M059J (cell line): ENCODE measurements around the gene RHOF. TPM values are rescaled to one million over a fixed set of nuclear protein-coding genes. Genes with fewer than 3 reads are reported as not detected.
A peak's percentile ranks its signal among the peaks of the same experiment; 100 is the strongest.

Experiments
- DNase-seq: peaks from one replicate; pipeline ENCODE4 v3.0.0-alpha.2; 2012; ENCODE audit warnings: low read depth
- total RNA-seq: library from RNA; depleted of rRNA; stranded (reverse); fragments of >200 nt; shearing (Covaris generic); gene quantifications from 2 replicates; pipeline ENCODE4 v1.2.3, GENCODE V29; 2014

Gene RHOF
- total RNA-seq, 1 experiment from 2014 or later: 0.27 TPM

DNA sequence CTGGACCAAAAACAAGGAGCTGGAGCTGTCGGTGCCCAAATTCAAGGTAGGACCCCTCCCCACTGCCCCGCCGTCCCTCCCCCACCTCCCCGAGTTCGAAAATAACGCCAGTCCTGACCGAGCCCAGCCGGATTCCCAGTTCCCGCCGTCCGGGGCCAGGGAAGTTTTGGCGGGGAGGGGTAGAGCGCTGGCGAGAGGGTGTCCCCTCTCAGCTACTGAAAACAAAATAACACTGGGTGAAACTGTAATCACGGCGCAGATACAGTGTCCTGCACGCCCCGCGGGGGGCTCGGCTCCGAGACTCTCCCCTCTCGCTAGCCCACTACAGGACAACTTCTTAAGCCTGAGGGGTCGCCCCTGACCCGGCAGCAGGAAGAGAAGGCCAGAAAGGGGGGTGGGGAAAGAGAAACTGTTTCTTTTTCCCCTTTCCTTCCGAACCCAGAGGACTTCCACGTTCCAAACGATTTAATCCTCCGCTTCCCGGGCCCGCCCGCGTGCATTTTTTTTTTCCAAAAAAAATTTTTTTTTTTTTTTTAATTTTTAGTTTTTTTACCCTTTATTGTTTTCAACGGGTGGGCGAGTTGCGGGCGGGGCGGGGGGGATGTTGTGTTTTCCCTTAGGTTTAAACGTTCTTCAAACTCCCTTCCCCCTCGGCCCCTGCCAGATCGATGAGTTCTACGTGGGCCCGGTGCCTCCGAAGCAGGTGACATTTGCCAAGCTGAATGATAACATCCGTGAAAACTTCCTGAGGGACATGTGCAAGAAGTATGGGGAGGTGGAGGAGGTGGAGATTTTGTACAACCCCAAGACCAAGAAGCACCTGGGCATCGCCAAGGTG, 11.9 kb upstream of the RHOF start:
- DNase-seq: no peak

DNA sequence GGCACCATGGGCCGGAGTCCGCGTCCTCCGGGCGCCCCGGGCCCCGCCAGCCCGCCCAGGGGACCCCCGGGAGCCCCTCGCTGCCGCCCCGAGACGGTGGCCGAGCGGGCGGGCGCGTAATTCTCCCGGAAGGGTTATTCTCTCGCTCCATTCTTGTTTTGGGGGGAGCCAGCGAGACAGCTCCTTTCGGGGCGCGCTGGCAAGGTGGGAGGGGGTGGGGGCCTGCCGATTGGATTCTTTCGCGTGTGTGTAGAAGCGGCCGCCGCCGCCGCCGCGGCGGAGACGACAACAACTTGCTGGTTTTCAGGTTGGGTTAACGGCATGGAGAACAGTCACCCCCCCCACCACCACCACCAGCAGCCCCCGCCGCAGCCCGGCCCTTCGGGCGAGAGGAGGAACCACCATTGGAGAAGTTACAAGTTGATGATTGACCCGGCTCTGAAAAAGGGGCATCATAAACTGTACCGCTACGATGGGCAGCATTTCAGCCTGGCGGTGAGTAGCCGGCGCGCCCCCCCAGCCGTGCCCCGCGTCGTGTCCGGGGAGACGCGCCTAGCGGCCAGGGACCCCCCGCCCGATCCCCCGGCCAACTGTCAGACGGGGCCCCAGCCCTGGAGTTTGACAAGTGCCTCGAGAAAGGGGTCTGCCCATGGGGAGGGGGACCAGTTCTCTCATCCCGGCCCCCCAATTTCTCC, 11.1 kb upstream of the RHOF start:
- no peak for DNase-seq

DNA sequence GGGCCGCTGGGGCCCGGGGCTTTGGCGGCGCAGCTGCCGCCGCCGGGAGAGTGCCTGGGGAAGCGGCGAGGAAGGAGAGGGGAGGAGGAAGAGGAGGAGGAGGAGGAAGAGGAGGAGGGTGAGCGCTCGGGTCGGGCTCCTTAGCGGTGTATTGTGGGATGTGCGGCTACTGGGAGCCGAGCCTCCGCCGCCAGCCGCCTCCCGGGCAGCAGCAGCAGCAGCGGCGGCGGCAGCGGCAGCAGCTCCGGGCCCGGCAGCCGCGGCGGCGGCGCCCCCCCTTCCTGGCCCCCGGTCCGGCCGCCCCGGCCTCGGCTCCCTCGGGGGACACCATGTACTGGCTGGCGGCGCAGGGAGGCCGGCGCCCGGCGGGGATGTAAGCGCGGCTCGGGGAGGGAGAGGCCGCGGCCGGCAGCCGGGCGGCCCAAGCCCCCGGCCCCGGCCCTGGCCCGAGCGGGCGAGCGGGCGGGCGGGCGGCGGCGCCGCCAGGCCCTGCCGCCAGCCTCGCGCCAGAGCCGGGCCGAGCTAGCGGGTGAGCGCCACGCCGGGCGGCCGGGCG, 10.5 kb upstream of the RHOF start, which contains the start of gene SETD1B:
SETD1B (plus strand) TSS at position 149 of the 556 bp plus-strand sequence. CDS start 729 bp downstream, outside the sequence.
- DNase-seq: no peak

DNA sequence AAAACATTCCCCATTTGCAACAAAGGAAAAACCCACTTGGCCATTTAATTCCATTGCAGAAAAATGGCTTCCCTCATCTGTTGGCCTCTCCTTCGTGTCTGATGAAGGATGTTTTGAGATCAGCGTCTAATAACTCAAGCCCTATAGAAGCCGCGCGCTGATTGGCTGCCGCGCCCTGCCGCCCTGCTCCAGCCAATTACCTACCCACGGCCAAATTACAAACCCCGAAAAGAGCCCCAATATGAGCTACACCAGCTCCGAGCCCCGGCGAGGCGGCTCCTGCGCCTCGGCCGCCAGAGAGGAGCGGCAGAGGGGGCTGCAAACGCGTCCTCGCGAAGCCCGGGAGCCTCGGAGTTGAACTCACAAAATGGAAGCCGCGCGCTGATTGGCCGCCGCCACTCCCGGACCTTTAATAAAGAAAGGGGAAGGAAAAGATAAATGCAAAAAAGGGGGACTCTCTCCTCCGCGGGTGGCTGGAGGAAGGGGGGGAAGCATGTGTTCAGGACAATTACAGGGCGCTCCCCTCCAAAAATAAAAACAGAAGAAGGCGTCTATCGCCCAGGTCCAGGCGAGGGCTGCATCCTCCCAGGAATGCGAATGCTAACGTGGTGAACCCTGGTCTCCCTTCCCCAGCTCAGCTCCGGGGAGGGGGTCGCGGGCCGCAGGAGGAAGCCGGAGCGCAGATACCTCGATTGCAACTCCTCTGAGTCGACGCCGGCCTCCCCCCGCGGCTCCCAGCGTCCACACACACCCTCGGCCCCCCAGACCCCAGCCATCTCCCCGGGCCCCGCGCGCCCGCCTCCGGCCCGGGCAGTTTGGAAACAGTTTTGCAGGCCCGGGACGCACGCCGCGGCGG, 9.6 kb upstream of the RHOF start:
- peak; percentile 95 for DNase-seq

DNA sequence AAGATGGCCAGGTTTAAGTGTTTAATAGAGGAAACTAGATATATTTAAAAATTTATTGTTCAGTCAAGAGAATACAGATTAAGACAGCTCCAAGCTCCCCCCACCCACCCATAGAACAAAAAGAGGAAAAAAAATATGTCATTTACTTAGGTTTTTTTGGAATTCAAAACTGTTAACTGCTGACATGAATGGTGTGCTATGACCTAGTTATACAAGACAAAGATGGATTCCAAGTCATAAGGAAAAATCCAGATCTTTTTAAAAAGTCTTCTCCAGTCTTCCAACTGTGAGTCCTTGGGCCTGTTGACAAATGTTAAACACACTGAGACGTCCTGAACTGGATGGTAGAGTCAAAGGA, 9.0 kb upstream of the RHOF start:
- DNase-seq: no peak

DNA sequence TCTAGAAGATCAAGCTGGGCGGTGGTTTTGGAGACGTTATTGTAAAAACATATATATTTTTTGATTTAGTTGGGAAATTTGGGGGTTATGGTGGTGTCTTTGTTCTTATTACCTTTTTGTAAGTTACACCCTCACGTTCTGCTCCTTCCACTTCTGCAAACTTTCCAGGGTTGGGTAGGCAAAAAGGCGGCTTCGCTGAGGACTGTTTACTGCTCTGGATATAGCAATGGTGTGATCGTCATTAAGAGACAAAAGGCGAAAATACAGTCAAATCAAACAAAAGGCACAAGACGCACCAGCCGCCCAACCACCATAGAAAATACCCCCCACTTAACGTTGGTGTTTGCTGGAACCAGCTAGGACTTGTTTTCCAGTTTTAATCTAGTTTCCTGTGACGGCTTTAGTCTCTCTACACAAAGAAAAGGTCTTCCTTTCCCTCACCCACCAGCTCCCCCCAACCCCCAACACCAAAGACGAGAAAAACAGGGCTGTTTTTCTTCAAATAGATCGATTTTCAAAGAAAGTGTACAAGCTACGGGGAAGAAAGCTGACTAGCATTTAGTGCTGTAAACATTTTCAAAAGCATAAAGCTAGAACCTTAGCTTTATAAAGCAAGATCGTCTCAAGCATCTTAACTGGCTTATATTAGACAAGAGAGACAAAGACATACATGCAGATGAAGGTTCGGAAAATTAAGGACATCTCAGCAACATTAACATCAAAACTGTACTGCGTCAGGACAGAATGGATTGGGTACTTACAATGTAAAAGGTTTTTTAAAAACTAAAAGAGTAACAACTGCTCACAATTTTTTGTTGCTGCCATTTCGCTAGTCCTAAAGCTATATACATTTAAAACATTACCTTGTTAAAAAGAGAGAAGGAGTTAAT, 8.4 kb upstream of the RHOF start:
- no peak for DNase-seq

DNA sequence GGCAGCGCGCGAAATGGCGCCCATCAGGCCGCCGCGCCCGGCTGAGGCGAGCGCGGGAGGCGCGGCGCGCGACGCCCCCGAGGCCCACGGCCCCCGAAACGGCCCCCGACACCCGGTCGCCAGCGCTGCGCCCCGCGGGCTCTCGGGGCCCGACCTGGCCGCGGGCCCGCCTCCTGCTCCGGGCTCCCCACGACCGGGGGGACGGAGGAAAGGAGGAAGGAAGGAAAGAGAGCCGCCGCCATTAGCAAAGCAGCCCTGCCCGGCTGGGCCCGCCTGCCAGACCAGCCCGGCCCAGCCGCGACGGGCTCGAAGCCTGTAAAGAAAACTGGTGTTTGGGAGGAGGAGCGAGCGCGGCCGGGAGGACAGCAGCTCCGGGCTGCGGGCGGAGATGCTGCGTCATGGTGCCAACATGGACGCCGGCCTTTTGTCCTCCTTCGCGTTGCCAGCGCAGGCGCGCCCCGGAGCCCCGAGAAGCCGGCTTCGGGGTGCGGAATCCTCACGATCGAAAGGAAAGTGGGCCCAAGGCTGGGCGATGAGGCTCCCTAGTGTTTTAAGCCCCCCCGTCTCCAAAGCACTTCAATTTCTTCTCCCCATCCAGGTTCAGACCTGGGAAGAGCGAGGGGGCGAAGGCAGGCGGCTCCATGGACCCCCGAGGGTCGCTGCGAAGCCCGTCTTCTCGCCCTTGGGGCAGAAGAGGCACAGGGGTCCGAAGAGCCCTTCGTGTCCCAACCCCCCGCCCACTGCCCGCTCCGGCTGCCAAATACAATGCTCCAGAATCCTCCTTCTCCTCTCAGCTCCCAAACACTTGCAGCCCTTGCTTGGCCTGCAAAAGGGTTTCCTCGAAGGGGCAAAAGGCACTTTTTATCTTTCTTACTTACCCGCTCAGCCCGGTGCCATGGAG, 7.5 kb upstream of the RHOF start:
- peak; percentile 76 for DNase-seq

DNA sequence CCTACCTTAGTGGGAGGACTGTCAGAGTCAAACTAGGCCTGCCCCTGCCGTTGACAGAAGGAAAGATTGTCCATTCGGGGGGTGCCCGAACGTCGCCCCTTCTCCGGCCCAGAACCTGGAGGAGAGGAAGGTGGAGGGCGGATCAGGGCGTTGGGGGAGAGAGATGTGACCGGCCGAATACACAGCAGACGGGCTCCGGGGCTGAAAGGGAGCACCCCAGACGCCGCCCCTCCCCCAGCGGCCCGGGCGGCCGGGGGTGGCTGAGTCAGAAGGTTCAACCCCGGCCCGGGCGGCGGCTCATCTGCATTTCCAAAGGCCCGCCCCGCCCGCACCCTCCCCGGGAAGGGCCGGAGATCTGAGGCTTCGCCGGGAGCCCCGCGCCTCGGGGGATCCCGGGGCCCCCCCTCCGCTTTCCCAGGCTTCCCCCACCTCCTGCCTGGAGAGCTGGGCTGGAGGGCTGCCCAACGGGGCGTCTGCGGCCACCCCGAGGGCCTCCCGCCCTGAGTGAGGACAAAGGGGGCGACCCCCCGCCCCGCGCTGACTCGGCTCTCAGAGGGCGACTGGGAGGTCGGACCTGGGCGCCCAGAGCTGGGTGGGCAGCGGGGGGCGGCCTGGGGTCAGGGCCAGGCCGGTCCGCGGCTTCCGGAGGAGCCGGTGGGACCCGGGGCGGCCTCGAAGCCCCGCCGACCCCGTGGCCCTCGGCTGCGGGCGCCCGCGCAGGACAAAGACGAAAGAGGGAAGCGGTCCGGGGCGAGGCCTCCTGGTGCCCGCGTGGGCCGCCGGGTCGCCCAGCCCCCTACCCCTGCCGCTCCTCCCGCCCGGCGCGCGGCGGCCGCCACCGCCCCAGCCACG, 6.6 kb upstream of the RHOF start:
- DNase-seq: peak; percentile 93

DNA sequence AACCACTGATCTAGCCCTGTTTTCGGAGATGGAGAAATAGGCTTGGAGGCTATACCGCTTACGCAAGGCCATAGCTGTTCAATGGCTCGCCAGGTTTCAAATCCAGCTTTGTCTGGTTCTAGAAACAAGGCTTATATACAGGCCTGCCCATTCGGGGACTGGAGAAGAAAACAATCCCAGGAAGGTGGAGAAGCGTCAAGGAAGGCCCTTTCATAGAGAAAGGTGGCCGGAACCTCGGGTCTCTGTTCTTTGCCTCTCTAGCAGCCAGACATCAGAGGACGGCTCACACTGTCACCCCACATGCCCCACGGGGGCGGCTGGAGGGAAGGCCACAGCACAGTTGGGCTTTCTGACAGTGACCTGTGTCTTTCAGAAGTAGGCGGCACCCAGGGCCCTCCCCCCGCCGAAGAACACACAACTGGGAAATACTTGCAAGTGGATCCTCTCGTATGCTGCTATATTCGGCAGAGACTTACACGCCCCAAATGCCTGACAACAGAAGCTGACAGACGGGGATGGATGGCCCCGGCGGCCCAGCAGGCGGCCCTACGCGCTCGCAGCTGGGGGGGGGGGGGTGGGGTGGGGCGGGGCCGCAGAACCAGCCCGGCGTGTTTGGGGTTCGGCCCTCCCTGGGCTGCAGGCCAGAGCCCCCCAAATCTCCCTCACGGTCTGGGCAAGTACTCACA, 5.8 kb upstream of the RHOF start:
- peak; percentile 76 for DNase-seq

DNA sequence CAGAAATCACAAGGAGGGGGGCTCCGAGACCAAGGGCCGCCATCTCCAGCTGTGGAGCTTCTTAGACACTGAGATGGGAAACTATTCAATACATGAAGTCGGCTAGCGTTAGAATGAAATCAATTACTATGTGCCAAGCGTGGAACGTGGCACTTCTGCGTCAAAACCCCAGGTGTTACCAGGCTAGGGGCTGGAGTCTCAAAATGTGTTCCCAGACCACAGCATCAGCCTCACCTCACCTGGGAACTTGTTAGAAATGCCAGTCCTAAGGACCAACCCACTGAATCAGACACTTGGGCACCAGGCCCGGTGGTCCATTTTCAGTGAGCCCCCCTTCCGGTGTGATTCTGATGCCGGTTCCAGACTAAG, 5.3 kb upstream of the RHOF start:
- no peak for DNase-seq

DNA sequence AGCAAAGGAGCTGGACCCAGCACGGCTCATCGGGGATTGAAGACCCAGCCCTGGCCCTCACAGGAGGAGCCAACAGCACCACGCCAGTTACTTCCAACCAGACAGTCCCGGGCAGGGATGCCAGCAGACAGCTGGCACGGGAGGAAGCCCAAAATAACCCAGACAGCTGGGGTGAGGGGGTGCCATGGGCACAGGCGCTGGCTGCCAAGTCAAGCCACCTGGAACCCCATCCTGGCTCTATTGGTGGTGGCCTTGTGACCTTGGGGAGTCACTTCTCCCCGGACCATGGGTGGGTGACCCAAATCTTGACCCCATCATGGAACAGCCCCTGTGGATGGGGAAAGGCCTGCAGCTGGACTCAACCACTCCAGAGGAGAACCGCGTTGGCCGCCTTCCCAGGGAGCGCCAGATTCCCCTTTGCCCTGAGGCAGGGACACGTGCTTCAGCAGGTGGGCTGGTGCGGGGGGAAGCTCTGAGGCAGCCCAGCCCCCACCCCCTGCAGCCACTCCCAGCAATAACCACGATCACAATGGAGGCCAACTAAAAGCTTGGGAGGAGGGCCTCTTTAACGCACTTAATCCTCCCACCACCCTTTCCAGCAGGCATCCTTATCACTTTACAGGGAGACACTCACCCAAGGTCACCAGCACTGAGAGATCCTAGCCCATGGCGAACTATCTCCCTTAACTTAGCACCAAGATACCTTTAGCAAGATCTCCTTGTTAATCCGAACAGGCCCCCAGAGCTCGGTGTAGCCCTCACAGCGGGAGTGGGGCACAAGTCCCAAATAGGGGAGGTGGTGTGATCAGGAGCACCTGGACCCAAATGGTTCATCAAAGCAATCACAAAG, 4.7 kb upstream of the RHOF start:
- peak; percentile 76 for DNase-seq

DNA sequence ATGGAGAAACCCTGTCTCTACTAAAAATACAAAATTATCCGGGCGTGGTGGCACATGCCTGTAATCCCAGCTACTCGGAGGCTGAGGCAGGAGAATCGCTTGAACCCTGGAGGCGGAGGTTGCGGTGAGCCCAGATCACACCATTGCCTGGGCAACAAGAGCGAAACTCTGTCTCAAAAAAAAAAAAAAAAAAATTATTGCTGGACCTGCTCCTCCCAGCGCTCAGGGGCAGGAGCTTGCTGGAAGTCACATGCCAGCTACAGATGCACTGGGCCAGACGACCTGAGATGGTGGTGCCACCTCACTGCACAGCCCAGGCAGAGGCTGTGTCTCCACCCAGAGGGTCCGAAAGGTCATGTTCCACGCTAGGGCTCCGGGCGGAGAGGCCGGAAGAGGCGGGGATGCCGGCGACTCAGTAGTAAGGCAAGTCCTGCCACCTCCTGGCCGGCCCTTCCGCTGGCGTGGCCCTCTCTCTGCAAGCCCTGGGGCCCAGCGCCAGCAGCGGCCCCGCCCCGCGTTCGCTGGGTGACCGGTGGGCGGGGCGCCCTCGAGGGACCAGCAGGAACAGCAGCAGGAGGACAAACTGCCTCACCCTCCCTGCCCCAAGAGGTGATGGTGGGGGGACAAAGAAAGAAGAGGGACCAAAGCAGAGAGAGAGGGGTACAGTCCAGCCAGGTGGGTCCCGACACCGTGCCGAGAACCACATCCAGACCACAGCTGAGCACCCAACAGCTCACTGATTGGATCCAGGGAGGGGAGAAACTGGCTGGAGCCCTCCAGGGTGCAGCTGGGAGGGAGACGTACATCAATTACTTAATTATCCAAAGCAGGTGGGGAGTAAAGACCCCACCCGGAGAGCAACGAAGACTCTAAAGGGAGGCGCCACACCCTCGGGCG, 3.6 kb upstream of the RHOF start:
- DNase-seq: peak; percentile 93

DNA sequence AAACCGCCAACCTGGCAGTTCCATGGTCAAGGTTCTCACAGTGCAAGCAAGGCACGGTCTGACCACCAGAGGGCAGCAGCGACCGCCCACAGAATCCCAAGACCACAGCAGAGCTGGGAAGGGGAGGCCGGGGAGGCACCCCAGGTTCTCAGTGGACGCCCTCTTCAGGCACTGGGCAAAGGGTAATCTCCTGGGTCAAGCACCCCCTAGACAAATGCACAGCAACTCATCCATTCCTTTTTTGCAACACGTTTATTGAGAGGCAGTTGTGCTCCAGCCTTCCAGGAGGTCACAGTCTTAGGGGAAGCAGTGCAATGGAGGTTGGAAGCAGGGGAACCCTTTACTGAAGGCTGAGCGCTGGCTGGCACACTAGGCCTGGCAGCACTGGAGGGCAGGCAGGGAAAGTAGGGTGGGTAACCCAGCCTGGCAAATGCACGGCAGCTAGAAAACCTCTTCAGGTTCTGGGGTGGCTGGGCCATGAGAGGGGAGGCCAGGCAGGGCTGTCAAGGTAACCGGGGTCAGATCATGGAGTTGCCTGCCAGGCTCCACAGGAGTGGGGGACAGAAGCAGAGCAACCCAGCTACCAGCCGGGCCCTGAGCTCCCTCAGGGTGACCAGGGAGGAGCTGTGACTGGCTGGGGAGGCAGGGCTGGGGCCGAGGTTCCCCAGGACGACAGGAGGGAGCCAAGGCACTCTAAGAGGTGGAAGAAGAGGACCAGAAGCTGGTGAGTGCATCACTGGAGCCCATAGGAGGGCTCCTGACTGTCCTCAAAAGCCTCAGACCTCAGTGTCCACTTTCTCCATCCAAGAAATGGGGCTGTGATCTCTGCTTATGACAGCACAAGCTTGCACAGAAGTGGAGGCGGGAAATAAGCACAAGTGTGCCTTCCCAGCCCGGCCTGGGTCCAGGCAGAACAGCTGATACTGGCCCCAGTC, 1.8 kb upstream of the RHOF start:
- peak; percentile 81 for DNase-seq

DNA sequence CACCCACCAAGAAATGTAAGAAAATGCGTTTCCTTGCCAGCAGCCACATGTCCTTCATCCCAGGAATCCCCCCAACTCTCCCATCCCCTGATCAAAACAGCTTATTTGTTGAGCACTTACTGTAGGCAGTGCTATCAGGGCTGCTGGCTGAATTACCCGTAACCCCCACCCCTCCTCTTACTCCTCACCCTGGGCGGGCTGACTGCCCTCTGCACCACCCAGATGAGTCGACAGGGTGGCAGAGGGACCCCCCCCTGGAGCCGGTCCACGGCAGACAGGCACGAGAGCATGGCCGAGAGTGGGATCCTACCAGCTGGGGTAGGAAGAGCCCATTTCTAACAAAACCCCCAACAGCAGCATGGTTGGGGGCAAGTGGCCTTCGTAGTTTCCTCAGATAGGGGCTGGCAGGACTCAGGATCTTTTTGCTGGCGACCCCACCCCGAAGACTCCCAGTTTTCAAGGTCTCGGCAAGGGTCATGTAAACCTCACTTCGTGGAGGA, 1.1 kb upstream of the RHOF start:
- no peak for DNase-seq
